HepG2 (cell line): Measurements from ENCODE around the gene HCFC1R1. TPM values are rescaled to one million over a fixed set of nuclear protein-coding genes. Genes with fewer than 3 reads are reported as not detected.

Experiments
- ARNT ChIP-seq: fragments of 450-650 bp; IDR thresholded peaks from 2 replicates; pipeline ENCODE4 v1.6.1; 2017
- FOXK1 ChIP-seq: sonication (generic); formaldehyde crosslinking; IDR thresholded peaks from 2 replicates; pipeline ENCODE4 v1.4.0; 2020; ENCODE audit warnings: low read depth, missing genetic modification reagents, borderline replicate concordance
- HES4 ChIP-seq: sonication (generic); formaldehyde crosslinking; IDR thresholded peaks from 2 replicates; pipeline ENCODE4 v1.9.0; 2021; ENCODE audit warnings: mild to moderate bottlenecking, missing genetic modification reagents, borderline replicate concordance
- HHEX ChIP-seq: IDR thresholded peaks from 2 replicates; pipeline ENCODE4 v1.6.1; 2016; ENCODE audit warnings: control low read depth
- NONO ChIP-seq, 2 experiments: fragments of 450-650 bp in 1 of 2; sonication (generic) in 1 of 2; formaldehyde crosslinking in 1 of 2; IDR thresholded peaks in 1 of 2; conservative IDR thresholded peaks in 1 of 2; 2 replicates each; pipeline versions ENCODE4 v1.6.1 to v1.8.0; 2017 to 2022; ENCODE audit warnings: mild to moderate bottlenecking in 1 of 2, missing genetic modification reagents in 1 of 2, moderate library complexity in 1 of 2
- PAF1 ChIP-seq: IDR thresholded peaks from 2 replicates; pipeline ENCODE4 v1.6.1; 2016; ENCODE audit warnings: missing genetic modification reagents, missing compliant biosample characterization
- POLR2AphosphoS2 ChIP-seq: IDR thresholded peaks from 2 replicates; pipeline ENCODE4 v1.6.1; 2011; ENCODE audit warnings: low read depth, low read length, improper control_type of control experiment
- RFXANK ChIP-seq: IDR thresholded peaks from 2 replicates; pipeline ENCODE4 v1.6.1; 2016
- ZBTB20 ChIP-seq: sonication (generic); formaldehyde crosslinking; IDR thresholded peaks from 2 replicates; pipeline ENCODE4 v1.8.1; 2023; ENCODE audit warnings: missing genetic modification reagents, low read depth, mild to moderate bottlenecking, borderline replicate concordance
- ZNF678 ChIP-seq: sonication (generic); formaldehyde crosslinking; IDR thresholded peaks from 2 replicates; pipeline ENCODE4 v1.4.0; 2020; ENCODE audit warnings: mild to moderate bottlenecking, missing genetic modification reagents
- ZNF746 ChIP-seq: sonication (generic); formaldehyde crosslinking; IDR thresholded peaks from 2 replicates; pipeline ENCODE4 v1.8.0; 2022; ENCODE audit warnings: mild to moderate bottlenecking, missing genetic modification reagents
- polyA plus RNA-seq, 8 experiments: library from polyadenylated mRNA; depleted of rRNA in 3 of 8; stranded (reverse) in 7 of 8; unstranded in 1 of 8; fragments of >200 nt; fragmentation: Illumina TruSeq in 4 of 8; extraction: Trizol in 4 of 8; gene quantifications; 2 replicates each; pipeline versions ENCODE4 v1.2.1 to v1.2.3, GENCODE V29; 2011 to 2016; ENCODE audit warnings: low read depth in 4 of 8, missing spikeins in 1 of 8, mixed read lengths in 1 of 8; ENCODE audit not compliant: insufficient read depth in 1 of 8
- total RNA-seq, 5 experiments: library from RNA; depleted of rRNA; stranded (reverse); fragments of >200 nt; fragmentation: Illumina TruSeq; extraction: Trizol; gene quantifications; 2 replicates each; pipeline ENCODE4 v1.2.3, GENCODE V29; 2016; ENCODE audit warnings: low read depth in 1 of 5
- TF ChIP-seq, protein P1 (sequence below): sonication (generic); formaldehyde crosslinking; IDR thresholded peaks from 2 replicates; pipeline ENCODE4 v1.5.0; 2020; ENCODE audit warnings: mild to moderate bottlenecking, missing genetic modification reagents
- TF ChIP-seq, protein P2 (sequence below): sonication (generic); formaldehyde crosslinking; conservative IDR thresholded peaks from 2 replicates; pipeline ENCODE4 v1.4.0; 2020; ENCODE audit warnings: missing genetic modification reagents
- TF ChIP-seq, protein P3 (sequence below): sonication (generic); formaldehyde crosslinking; IDR thresholded peaks from 2 replicates; pipeline ENCODE4 v1.4.0; 2020; ENCODE audit warnings: low read depth, mild to moderate bottlenecking, missing genetic modification reagents
- TF ChIP-seq, protein P4 (sequence below): sonication (generic); formaldehyde crosslinking; IDR thresholded peaks from 2 replicates; pipeline ENCODE4 v1.4.0; 2020; ENCODE audit warnings: mild to moderate bottlenecking, missing genetic modification reagents
- TF ChIP-seq, protein P5 (sequence below): sonication (generic); formaldehyde crosslinking; IDR thresholded peaks from 2 replicates; pipeline ENCODE4 v1.4.0; 2020; ENCODE audit warnings: mild to moderate bottlenecking, missing genetic modification reagents

Gene HCFC1R1
- total and polyA plus RNA-seq, 2 of the 13 experiments (the other 11 are each of a cell fraction or from before 2014, with no cell fraction given) = 13.8 to 16.1 TPM

DNA sequence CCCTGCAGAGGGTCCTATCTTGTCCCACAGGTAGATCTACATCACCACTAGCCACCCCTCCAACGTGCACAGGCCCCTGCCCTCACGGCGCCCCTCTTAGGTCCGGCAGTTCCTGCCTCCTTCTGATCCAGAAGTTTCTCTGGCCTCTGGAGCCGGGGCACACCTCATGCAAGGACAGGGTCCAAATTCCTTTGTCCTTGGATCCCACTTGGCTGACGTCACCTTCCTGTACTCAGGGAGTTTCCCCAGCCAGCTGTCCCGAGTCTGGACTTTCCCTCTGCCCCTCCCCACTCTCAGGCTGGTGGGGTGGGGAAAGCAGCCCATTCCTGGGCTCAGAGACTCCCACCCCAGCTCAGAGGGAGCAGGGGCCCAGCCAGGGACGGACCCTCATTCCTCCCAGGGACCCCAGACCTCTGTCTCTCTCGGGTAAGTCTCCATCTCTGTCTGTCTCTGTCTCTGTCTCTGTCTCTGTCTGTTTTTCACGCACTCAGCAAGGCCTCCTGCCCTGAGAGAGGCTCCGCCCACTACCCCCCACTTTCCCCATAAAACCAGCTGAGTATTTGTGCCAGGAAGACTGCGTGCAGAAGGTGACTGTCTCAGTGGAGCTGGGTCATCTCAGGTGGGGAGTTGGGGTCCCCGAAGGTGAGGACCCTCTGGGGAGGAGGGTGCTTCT lies 41.5 kb upstream of the HCFC1R1 start, which contains the start of gene IL32 (continued):
- TF ChIP-seq POLR2AphosphoS2 (peak; percentile 62), ARNT (no peak), HES4 (CRISPR knock-in tag) (no peak), ZNF746 (CRISPR knock-in tag) (peak; percentile 44), PAF1 (no peak), ZNF678 (CRISPR knock-in tag) (no peak), HHEX (CRISPR knock-in tag) (no peak), NONO (IDR thresholded peaks at IDR 0.05) (no peak), NONO (CRISPR knock-in tag; conservative IDR thresholded peaks at IDR 0.05) (peak; percentile 68), ZBTB20 (CRISPR knock-in tag) (no peak; the same call in 1 of the 2 replicates), FOXK1 (peak; percentile 32; the same call in 1 of the 2 replicates), RFXANK (CRISPR knock-in tag) (no peak)
- TF ChIP-seq, protein P1, sequence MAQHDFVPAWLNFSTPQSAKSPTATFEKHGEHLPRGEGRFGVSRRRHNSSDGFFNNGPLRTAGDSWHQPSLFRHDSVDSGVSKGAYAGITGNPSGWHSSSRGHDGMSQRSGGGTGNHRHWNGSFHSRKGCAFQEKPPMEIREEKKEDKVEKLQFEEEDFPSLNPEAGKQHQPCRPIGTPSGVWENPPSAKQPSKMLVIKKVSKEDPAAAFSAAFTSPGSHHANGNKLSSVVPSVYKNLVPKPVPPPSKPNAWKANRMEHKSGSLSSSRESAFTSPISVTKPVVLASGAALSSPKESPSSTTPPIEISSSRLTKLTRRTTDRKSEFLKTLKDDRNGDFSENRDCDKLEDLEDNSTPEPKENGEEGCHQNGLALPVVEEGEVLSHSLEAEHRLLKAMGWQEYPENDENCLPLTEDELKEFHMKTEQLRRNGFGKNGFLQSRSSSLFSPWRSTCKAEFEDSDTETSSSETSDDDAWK (CRISPR knock-in tag) = no peak
- TF ChIP-seq, protein P2, sequence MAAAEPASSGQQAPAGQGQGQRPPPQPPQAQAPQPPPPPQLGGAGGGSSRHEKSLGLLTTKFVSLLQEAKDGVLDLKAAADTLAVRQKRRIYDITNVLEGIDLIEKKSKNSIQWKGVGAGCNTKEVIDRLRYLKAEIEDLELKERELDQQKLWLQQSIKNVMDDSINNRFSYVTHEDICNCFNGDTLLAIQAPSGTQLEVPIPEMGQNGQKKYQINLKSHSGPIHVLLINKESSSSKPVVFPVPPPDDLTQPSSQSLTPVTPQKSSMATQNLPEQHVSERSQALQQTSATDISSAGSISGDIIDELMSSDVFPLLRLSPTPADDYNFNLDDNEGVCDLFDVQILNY (CRISPR knock-in tag) = no peak
- TF ChIP-seq, protein P3, sequence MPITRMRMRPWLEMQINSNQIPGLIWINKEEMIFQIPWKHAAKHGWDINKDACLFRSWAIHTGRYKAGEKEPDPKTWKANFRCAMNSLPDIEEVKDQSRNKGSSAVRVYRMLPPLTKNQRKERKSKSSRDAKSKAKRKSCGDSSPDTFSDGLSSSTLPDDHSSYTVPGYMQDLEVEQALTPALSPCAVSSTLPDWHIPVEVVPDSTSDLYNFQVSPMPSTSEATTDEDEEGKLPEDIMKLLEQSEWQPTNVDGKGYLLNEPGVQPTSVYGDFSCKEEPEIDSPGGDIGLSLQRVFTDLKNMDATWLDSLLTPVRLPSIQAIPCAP (CRISPR knock-in tag) = no peak
- TF ChIP-seq, protein P4, sequence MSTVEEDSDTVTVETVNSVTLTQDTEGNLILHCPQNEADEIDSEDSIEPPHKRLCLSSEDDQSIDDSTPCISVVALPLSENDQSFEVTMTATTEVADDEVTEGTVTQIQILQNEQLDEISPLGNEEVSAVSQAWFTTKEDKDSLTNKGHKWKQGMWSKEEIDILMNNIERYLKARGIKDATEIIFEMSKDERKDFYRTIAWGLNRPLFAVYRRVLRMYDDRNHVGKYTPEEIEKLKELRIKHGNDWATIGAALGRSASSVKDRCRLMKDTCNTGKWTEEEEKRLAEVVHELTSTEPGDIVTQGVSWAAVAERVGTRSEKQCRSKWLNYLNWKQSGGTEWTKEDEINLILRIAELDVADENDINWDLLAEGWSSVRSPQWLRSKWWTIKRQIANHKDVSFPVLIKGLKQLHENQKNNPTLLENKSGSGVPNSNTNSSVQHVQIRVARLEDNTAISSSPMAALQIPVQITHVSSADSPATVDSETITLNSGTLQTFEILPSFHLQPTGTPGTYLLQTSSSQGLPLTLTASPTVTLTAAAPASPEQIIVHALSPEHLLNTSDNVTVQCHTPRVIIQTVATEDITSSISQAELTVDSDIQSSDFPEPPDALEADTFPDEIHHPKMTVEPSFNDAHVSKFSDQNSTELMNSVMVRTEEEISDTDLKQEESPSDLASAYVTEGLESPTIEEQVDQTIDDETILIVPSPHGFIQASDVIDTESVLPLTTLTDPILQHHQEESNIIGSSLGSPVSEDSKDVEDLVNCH (CRISPR knock-in tag) = no peak
- TF ChIP-seq, protein P5, sequence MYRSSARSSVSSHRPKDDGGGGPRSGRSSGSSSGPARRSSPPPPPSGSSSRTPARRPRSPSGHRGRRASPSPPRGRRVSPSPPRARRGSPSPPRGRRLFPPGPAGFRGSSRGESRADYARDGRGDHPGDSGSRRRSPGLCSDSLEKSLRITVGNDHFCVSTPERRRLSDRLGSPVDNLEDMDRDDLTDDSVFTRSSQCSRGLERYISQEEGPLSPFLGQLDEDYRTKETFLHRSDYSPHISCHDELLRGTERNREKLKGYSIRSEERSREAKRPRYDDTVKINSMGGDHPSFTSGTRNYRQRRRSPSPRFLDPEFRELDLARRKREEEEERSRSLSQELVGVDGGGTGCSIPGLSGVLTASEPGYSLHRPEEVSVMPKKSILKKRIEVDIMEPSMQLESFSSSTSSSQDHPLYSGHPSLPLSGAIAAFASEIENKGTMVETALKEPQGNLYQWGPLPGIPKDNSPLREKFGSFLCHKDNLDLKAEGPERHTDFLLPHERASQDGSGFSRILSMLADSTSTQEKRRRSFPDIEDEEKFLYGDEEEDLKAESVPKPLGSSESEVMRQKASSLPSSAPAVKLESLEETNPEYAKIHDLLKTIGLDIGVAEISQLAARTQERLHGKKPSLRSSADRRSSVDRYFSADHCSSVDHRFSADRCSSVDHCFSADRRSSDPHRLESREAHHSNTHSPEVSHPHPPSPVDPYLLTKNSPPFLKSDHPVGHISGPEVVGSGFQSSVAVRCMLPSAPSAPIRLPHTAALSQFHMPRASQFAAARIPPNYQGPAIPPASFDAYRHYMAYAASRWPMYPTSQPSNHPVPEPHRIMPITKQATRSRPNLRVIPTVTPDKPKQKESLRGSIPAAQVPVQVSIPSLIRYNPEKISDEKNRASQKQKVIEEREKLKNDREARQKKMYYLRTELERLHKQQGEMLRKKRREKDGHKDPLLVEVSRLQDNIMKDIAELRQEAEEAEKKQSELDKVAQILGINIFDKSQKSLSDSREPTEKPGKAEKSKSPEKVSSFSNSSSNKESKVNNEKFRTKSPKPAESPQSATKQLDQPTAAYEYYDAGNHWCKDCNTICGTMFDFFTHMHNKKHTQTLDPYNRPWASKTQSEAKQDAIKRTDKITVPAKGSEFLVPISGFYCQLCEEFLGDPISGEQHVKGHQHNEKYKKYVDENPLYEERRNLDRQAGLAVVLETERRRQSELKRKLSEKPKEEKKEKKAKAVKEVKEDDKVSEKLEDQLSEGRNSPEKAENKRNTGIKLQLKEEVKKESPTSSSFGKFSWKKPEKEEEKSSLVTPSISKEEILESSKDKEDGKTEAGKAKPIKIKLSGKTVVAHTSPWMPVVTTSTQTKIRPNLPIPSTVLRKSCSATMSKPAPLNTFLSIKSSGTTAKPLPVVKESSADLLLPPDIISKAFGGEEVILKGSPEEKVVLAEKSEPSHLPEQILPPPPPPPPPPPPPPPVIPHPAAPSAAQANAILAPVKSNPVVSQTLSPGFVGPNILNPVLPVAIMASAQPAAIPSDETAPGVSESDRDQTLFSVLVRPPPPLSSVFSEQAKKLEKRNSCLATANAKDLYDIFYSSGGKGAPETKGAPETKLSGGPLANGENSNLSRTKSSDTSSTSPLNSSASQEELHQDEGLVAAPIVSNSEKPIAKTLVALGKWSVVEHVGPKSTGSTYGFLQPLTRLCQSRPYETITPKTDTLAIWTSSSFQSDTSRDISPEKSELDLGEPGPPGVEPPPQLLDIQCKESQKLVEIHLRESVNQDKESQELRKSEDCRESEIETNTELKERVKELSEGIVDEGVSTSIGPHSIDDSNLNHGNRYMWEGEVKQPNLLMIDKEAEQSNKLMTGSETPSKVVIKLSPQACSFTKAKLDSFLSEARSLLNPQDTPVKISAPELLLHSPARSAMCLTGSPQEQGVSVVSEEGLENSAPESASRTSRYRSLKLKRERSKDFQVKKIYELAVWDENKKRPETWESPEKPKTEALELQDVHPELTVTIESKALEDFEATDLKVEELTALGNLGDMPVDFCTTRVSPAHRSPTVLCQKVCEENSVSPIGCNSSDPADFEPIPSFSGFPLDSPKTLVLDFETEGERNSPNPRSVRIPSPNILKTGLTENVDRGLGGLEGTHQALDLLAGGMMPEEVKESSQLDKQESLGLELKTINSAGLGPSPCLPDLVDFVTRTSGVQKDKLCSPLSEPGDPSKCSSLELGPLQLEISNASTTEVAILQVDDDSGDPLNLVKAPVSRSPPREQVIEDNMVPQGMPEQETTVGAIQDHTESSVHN (CRISPR knock-in tag) = no peak
